Aorta (tissue), 5 donors: ENCODE results near the gene MATCAP1. TPM values are rescaled to one million over a fixed set of nuclear protein-coding genes. Genes with fewer than 3 reads are reported as not detected.

Experiments used
- ATAC-seq: fragments of 200-7000 bp; cut with Tn5 transposase; one replicate; pipeline ENCODE4 v1.9.1; 2022; ENCODE audit warnings: moderate library complexity; ENCODE audit not compliant: low FRiP score
- DNase-seq, 2 donors: peaks; one replicate each; pipeline ENCODE4 v3.0.0-alpha.2; 2020
- H3K27ac ChIP-seq, 2 donors: one replicate each; pipeline ENCODE4 v1.5.1; 2013; ENCODE audit warnings: low read length in 2 of 2, mild to moderate bottlenecking in 2 of 2, moderate library complexity in 2 of 2, control low read depth in 1 of 2, inconsistent platforms in 1 of 2, low read depth in 1 of 2
- H3K27me3 ChIP-seq, 2 donors: one replicate each; pipeline ENCODE4 v1.6.1; 2013; ENCODE audit warnings: control low read depth in 1 of 2, low read length in 1 of 2, mild to moderate bottlenecking in 1 of 2, moderate library complexity in 1 of 2; ENCODE audit not compliant: insufficient read depth in 2 of 2, control insufficient read depth in 1 of 2
- H3K36me3 ChIP-seq, 2 donors: one replicate each; pipeline ENCODE4 v1.6.1; 2013; ENCODE audit warnings: control low read depth in 1 of 2, low read length in 1 of 2, mild to moderate bottlenecking in 1 of 2; ENCODE audit not compliant: insufficient read depth in 2 of 2, control insufficient read depth in 1 of 2
- H3K4me1 ChIP-seq, 2 donors: one replicate each; pipeline ENCODE4 v1.6.1; 2013; ENCODE audit warnings: low read length in 2 of 2, control low read depth in 1 of 2, mild to moderate bottlenecking in 1 of 2, moderate library complexity in 1 of 2; ENCODE audit not compliant: insufficient read depth in 2 of 2, control insufficient read depth in 1 of 2
- H3K4me3 ChIP-seq, 2 donors: one replicate each; pipeline ENCODE4 v1.5.1; 2013; ENCODE audit warnings: low read length in 2 of 2, control low read depth in 1 of 2, mild to moderate bottlenecking in 1 of 2
- H3K9me3 ChIP-seq: one replicate; pipeline ENCODE4 v1.6.1; 2013; ENCODE audit warnings: mild to moderate bottlenecking, low read length; ENCODE audit not compliant: control insufficient read depth
- WGBS, 2 donors: extraction: QIAGEN DNeasy Blood & Tissue Kit; methylation state at CpG; one replicate each; pipeline ENCODE4 v1.1.7; 2013; 5-methylcytosine and 5-hydroxymethylcytosine counted together
- intact Hi-C, 2 donors: fragments of 100-400 bp; cut with DNase I; formaldehyde crosslinking; loops; one replicate each; pipeline versions ENCODE4 v1.14.2 to v1.15.0; 2022
- polyA plus RNA-seq, 2 donors: library from polyadenylated mRNA; stranded (reverse); fragments of 200-250 nt; gene quantifications; one replicate each; pipeline ENCODE4 v1.2.3, GENCODE V29; 2013
- total RNA-seq, 2 donors: library from RNA; stranded (reverse); fragmentation: NEBNext Ultra II Directional; extraction: Animal tissue kit (Norgen Biotek cat#: 25700); gene quantifications; one replicate each; pipeline ENCODE4 v1.2.1, GENCODE V29; 2021
- donor health status: healthy with polysubstance abuse.
- donor health status: Bipolar disorder and iron deficiency.
- donor health status: DM: no; HTN: no; CAD: no.
- donor health status: DM: no; HTN: no; CAD: no.
- donor health status: DM: yes; HTN: yes; CAD: no.

The MATCAP1 gene
- total and polyA plus RNA-seq, 4 donors: 3.0 to 45.7 (median 25.9) TPM

DNA sequence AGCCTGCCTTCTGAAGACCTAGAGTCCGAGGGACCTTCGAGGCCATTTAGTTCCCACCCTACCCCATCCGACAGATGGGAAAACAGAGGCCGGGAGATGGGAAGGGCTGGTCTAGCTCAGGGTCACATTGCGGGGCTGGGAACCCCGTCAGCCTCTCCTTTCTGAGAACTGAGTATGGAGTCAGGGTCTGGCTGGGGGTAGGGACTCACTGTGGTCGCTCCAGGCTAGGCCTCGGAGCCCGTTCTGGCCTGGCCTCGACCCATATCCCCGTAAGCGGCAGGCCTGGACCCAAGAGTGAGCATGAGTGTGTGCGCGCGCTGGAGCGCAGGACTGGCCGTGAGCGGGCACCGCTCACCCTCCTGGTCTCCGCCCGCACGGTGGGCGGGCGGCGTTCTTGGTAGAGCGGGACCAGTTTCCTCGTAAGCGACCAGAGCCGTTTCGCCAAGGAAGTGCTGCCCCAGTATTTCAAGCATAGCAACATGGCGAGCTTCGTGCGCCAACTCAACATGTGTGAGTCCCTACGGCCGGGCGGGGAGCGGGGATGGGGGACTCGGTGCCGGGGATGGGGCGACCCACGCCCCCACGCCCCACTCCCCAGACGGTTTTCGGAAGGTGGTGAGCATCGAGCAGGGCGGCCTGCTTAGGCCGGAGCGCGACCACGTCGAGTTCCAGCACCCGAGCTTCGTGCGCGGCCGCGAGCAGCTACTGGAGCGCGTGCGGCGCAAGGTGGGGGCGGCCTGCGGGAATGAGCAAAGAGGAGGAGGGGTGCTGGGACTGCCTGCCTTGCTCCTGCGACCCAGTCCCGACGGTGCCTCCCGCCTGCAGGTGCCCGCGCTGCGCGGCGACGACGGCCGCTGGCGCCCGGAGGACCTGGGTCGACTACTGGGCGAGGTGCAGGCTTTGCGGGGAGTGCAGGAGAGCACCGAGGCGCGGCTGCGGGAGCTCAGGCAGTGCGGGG, 18.4 kb downstream of the MATCAP1 start:
- ATAC-seq: no peak
- no peak for DNase-seq
- no peaks in the 10 kb centered on the region for H3K9me3 ChIP-seq
- H3K4me1 ChIP-seq: no peaks in the 10 kb centered on the region
- no peaks in the 10 kb centered on the region for H3K27me3 ChIP-seq
- 19 to 20% methylated on average over 85 of the region's 85 CpGs for WGBS, 2 donors
- no peaks in the 10 kb centered on the region for H3K36me3 ChIP-seq
- H3K4me3 ChIP-seq: no peak overlapping the region
- no peak overlapping the region for H3K27ac ChIP-seq
- intact Hi-C loops: no loop called here

DNA sequence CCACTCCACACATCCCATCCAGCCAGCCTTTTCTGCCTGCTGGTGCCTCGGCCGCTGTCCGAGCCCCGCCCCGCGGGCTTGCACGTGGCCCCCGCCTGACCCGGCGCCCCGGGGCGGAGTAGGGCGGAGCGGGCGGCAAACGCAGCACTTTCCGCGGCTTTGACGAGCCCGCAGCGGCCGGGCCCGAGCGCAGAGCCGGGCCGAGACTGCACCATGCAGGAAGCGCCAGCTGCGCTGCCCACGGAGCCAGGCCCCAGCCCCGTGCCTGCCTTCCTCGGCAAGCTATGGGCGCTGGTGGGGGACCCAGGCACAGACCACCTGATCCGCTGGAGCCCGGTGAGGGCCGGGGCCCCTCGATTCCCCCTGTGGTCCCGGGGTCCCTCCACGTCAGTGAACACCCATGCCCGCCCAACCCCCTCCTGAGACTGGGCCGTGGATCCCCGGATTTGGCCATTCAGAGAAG, 19.1 kb downstream of the MATCAP1 start, which contains the start of gene HSF4:
TSS of gene HSF4 (plus strand) at position 147 of the 463 bp plus-strand sequence. CDS start at position 214, 67 bp downstream.
- H3K36me3 ChIP-seq: no peaks in the 10 kb centered on the region
- 2 to 3% methylated on average over 35 to 41 of the region's 41 CpGs for WGBS, 2 donors
- peak; percentile 62 for ATAC-seq
- no peaks in the 10 kb centered on the region for H3K4me1 ChIP-seq
- intact Hi-C loops: no loop called here
- peak within 1 kb of the TSS in 1 of 2 donors; percentile 22 for H3K27ac ChIP-seq
- DNase-seq: peak; percentile 83 to 86
- no peaks in the 10 kb centered on the region for H3K27me3 ChIP-seq
- H3K9me3 ChIP-seq: no peaks in the 10 kb centered on the region
- H3K4me3 ChIP-seq: peak within 1 kb of the TSS in 1 of 2 donors; percentile 18

DNA sequence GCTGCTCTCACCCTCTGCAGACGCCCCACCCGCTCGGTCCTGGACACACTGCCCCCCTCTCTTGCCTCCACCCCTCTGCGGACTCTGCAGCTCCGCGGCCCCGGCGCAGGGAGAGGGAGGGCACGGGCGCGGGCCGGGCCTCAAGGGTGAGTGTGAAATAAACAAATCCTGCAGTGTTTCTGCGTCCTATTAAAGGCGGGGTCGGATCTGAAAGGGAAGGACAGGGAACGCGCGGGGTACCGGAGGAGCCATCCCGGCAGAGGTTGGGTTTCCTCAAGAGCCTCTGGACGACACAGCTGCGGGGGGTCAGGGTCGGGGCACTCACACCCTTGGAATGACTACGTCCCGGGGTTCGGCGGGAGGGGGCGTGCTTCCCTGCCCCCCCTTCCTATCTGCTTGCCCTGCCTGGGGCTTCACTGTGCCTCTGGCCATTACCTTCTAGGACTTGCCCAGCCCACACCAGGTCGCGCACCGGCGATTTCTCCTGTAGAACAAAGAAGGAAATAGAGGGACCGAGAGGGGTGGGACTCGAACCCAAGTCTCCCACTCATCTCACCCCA, 19.7 kb downstream of the MATCAP1 start:
- intact Hi-C loops: no loop called here
- no peaks in the 10 kb centered on the region for H3K27me3 ChIP-seq
- no peaks in the 10 kb centered on the region for H3K36me3 ChIP-seq
- H3K4me1 ChIP-seq: no peaks in the 10 kb centered on the region
- ATAC-seq: no peak
- H3K27ac ChIP-seq: peak overlapping the region in 1 of 2 donors; percentile 22
- H3K9me3 ChIP-seq: no peaks in the 10 kb centered on the region
- 2 to 3% methylated on average over 31 to 34 of the region's 34 CpGs for WGBS, 2 donors
- H3K4me3 ChIP-seq: peak overlapping the region in 1 of 2 donors; percentile 18
- DNase-seq: peak in 1 of 2 donors; percentile 62

DNA sequence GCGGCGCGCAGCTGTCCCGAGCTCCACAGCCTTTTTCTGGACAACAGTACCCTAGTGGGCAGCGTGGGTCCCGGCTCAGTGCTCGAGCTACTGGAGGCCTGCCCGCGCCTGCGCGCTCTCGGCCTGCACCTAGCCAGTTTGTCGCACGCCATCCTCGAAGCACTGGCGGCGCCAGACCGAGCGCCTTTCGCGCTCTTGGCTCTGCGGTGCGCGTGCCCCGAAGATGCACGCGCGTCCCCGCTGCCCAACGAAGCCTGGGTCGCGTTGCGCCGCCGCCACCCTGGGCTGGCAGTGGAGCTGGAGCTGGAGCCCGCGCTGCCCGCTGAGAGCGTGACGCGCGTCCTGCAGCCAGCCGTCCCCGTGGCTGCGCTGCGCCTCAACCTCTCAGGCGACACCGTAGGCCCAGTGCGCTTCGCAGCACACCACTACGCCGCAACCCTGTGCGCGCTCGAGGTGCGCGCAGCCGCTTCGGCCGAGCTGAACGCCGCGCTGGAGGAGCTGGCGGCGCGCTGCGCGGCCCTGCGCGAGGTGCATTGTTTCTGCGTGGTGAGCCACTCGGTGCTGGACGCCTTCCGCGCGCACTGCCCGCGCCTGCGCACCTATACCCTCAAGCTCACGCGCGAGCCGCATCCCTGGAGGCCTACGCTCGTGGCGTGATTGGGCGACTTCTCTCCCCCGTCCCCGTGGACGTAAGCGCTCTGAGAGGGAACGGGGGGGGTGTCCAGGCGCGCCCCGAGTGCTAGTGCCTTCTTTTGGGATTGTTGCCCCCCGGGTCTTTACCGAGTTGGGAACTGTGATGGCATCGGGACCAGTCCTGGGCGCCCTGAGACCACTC, 20.4 kb downstream of the MATCAP1 start:
- intact Hi-C loops: no loop called here
- Histone ChIP-seq H3K36me3 (no peaks in the 10 kb centered on the region), H3K27me3 (no peaks in the 10 kb centered on the region), H3K4me1 (no peaks in the 10 kb centered on the region), H3K9me3 (no peaks in the 10 kb centered on the region), H3K27ac (peak overlapping the region in 1 of 2 donors; percentile 22), H3K4me3 (peak overlapping the region in 1 of 2 donors; percentile 18)
- DNase-seq: peak; percentile 78 to 87
- WGBS, 2 donors: 1% methylated on average over 89 to 99 of the region's 99 CpGs
- ATAC-seq: peak; percentile 42

GRCh38 chr16:67162506-67163163, 21.1 kb downstream of the MATCAP1 start:
- intact Hi-C loops: no loop called here
- H3K27ac ChIP-seq: no peak overlapping the region
- no peaks in the 10 kb centered on the region for H3K4me1 ChIP-seq
- no peaks in the 10 kb centered on the region for H3K27me3 ChIP-seq
- ATAC-seq (no peak), DNase-seq (no peak)
- H3K9me3 ChIP-seq: no peaks in the 10 kb centered on the region
- no peaks in the 10 kb centered on the region for H3K36me3 ChIP-seq
- no peak overlapping the region for H3K4me3 ChIP-seq
- 10 to 11% methylated on average over 44 of the region's 44 CpGs for WGBS, 2 donors

DNA sequence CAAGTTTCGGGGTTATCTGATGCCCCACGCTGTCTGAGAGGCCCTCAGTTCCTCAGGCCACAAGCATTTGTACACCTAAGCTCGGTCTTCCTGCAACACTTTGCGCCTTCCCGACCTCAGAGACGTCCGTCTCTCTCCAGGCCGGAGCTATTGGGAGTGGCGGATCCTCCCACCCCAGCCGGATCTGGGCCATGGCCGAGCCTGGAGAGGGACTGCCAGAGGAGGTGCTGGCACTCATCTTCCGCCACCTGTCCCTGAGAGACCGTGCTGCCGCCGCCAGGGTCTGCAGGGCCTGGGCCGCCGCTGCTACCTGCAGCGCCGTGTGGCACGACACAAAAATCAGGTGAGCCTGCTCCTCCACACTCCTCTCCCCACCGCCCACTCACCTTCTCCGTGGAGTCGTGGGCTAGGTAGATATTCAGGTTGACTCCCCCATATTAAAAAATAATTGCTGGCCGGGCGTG, 22.1 kb downstream of the MATCAP1 start:
- H3K27me3 ChIP-seq: no peaks in the 10 kb centered on the region
- ATAC-seq: no peak
- no peak for DNase-seq
- no peaks in the 10 kb centered on the region for H3K36me3 ChIP-seq
- no peak overlapping the region for H3K27ac ChIP-seq
- WGBS, 2 donors: 48 to 54% methylated on average over 25 of the region's 25 CpGs
- intact Hi-C loops: no loop called here
- H3K4me1 ChIP-seq: no peaks in the 10 kb centered on the region
- H3K4me3 ChIP-seq: no peak overlapping the region
- no peaks in the 10 kb centered on the region for H3K9me3 ChIP-seq

DNA sequence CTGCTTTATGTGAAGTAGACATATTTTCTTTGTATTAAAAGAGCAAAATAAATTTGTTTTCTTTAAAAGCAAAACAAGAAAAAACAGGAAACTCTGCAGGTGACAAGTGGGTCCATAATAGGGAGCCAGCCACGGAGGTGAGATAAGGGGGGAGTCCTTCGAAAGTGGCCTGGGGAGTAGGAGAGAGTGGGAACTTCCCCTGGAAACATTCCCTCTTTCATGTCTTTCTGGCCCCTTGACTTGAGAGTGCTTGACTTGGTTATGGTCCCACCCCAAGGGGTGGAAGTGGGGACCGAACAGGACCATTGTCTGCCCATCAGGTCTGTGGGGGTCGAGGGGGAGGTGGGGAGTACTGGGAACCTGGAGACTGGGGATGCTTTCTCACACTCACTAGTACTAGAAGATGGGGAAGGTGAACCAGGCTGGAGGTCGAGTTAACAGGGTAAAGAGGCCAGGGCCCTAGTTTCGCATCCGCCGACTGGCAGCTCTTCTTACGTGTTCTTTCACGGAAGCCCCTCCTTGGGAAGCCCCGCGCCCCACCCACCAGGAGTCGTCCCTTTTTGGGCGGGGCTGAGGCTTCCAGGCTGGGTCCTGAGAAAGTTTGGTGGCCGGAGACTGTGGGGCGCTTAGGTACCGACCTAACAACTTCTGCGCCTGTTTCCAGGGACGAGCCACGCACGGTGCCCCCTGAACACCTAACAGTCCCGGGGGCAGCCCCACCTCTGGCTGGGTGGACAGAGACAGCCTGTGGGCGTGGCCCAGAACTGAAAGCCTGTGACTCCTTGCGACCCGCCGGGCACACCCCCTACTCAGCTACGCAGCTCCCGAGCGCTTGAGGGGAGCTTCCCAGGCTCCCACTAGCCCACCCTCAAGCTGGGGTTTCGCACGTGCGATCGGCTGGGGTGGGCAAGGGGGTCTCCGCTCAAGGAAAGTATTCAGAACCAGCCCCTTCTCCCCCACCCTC, 24.8 kb downstream of the MATCAP1 start:
- Histone ChIP-seq H3K9me3 (no peaks in the 10 kb centered on the region), H3K27ac (no peak overlapping the region), H3K27me3 (no peaks in the 10 kb centered on the region), H3K4me1 (no peaks in the 10 kb centered on the region), H3K36me3 (no peaks in the 10 kb centered on the region), H3K4me3 (peak overlapping the region; percentile 68 to 93)
- ATAC-seq: no peak
- 6 to 8% methylated on average over 34 of the region's 34 CpGs for WGBS, 2 donors
- DNase-seq: peak; percentile 80 to 86
- intact Hi-C loops: loop anchor here in 1 of 2 donors (2.0 to 10.0 kb wide), 3 partner anchors 26 to 264 kb away; no protein-coding TSS in a partner anchor
